ENCODE data around the gene FOXF2. TPM values are rescaled to one million over a fixed set of nuclear protein-coding genes. Genes with fewer than 3 reads are reported as not detected.

Gene FOXF2
- total and polyA plus RNA-seq, 2 of the 4 experiments (the other 2 are of a cell fraction), result 2.5 to 16.3 TPM

DNA sequence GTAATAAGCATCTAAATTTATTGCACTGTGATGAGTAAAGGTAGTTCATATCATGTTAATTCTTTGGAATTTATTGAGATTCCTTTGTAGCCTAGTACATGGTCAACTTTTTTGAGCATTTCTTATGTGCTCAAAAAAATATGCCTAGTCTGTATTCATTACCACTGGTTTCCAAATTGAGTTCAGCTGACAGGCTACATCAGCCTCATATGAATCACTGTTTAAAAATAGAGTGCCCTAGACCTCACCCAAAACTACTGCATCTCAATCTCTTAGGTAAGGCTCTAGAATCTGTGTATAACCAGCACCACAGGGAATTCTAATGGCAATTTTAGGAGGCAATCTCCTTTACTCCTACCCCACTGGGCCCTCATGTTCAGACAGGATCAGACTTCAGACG, 16.7 kb upstream of the FOXF2 start:
- H3K9ac ChIP-seq (ENCODE audit: low read depth, low read length), result no peak overlapping the region
- ChIA-PET CTCF (no interaction called here), POLR2A (ENCODE audit: unreplicated experiment) (no interaction called here)
- BruUV-seq (replicated peaks), result no TSS peak
- no peak overlapping the region for H3K18ac ChIP-seq (ENCODE audit: low read depth, low read length)
- H4K5ac ChIP-seq (ENCODE audit: low read depth, low read length), result no peak overlapping the region
- H3K27me3 ChIP-seq (ENCODE audit: control insufficient read depth, insufficient read depth, low read length), result peaks cover 22% of the 10 kb centered on the region
- H2BK20ac ChIP-seq (ENCODE audit: low read depth, low read length), result no peak overlapping the region
- H2BK5ac ChIP-seq (ENCODE audit: low read depth, low read length, poor library complexity, severe bottlenecking), result no peak overlapping the region
- intact Hi-C loops (cut with micrococcal nuclease), result no loop called here
- H4K8ac ChIP-seq (ENCODE audit: low read depth in 2 of 2, low read length in 2 of 2), result no peak overlapping the region
- no peak overlapping the region for H2BK15ac ChIP-seq (ENCODE audit: low read depth, low read length)
- H3K79me1 ChIP-seq (ENCODE audit: low read depth in 1 of 2, low read length in 2 of 2), result no peaks in the 10 kb centered on the region
- in situ Hi-C loops (cut with MboI; ENCODE audit: low sequenced_read_pairs), result no loop called here
- dilution Hi-C loops (cut with HindIII; ENCODE audit: low sequenced_read_pairs, unreplicated experiment), result no loop called here
- TF ChIP-seq RCOR1 (IDR thresholded peaks at IDR 0.05; ENCODE audit: insufficient replicate concordance, low read length), result no peak
- no peak overlapping the region for H3K56ac ChIP-seq (ENCODE audit: extremely low read depth, insufficient read depth, low read length)
- no peaks in the 10 kb centered on the region for H3K36me3 ChIP-seq (ENCODE audit: control insufficient read depth, insufficient read depth, low read length)
- H4K91ac ChIP-seq (ENCODE audit: insufficient read depth, low read depth, low read length), result no peak overlapping the region
- H2BK120ac ChIP-seq (ENCODE audit: low read depth, low read length), result no peak overlapping the region
- H2AFZ ChIP-seq (replicated peaks; ENCODE audit: low read length, poor library complexity), result no peak overlapping the region
- DNase-seq, result no peak
- no peak overlapping the region for H3K14ac ChIP-seq (replicated peaks; ENCODE audit: low read depth, low read length)
- H2AK5ac ChIP-seq (ENCODE audit: low read depth, low read length), result no peak overlapping the region
- WGBS, 2 experiments (ENCODE audit: extremely low coverage in 2 of 2, insufficient read length in 1 of 2), result 89% methylated on average over 1 of the region's 1 CpG; no CpG with 5 or more reads in 1 of the 2 experiments
- H3K9me3 ChIP-seq (ENCODE audit: control insufficient read depth, insufficient read depth, low read length), result peaks cover 9% of the 10 kb centered on the region; the same call in 1 of the 2 replicates
- H3K27ac ChIP-seq (ENCODE audit: insufficient read depth, low read length), result no peak overlapping the region
- H3K4me2 ChIP-seq (ENCODE audit: low read depth, low read length), result no peak overlapping the region
- no peak for ATAC-seq (ENCODE audit: low read depth)
- H3K4ac ChIP-seq (ENCODE audit: low read depth, low read length), result no peak overlapping the region
- no peak overlapping the region for H3K23ac ChIP-seq (ENCODE audit: low read depth, low read length)
- H4K20me1 ChIP-seq (ENCODE audit: insufficient read depth, low read length), result no peaks in the 10 kb centered on the region
- no peaks in the 10 kb centered on the region for H3K9me1 ChIP-seq (ENCODE audit: insufficient read depth, low read length)
- H3K4me1 ChIP-seq (ENCODE audit: control insufficient read depth, insufficient read depth, low read length), result no peaks in the 10 kb centered on the region
- H2AK9ac ChIP-seq (replicated peaks; ENCODE audit: low read depth, low read length, poor library complexity), result no peak overlapping the region
- no peak overlapping the region for H3K4me3 ChIP-seq (ENCODE audit: insufficient read depth, low read depth, low read length)

Measured in IMR-90 (cell line).